KMS-11 (cell line): ENCODE measurements around the gene STAT5B.

Source experiments
- H2AFZ ChIP-seq: fragments of 200-600 bp; sonication (generic); 2 replicates; pipeline ENCODE4 v1.6.1; 2016; ENCODE audit warnings: antibody characterized with exemption, mixed run types, low read depth
- H3K27ac ChIP-seq: fragments of 200-600 bp; sonication (generic); 2 replicates; pipeline ENCODE4 v1.6.1; 2016; ENCODE audit warnings: mild to moderate bottlenecking, mixed run types
- H3K27me3 ChIP-seq: fragments of 200-600 bp; sonication (generic); 2 replicates; pipeline ENCODE4 v1.6.1; 2017; ENCODE audit warnings: mild to moderate bottlenecking, low read depth, mixed run types, moderate library complexity; ENCODE audit not compliant: insufficient read depth
- H3K36me3 ChIP-seq: fragments of 200-600 bp; sonication (generic); 2 replicates; pipeline ENCODE4 v1.6.1; 2017; ENCODE audit warnings: mild to moderate bottlenecking, mixed run types; ENCODE audit not compliant: insufficient read depth
- H3K4me1 ChIP-seq: fragments of 200-600 bp; sonication (generic); 2 replicates; pipeline ENCODE4 v1.6.1; 2016; ENCODE audit warnings: mild to moderate bottlenecking, low read depth, mixed run types; ENCODE audit not compliant: poor library complexity, severe bottlenecking
- H3K4me2 ChIP-seq: fragments of 200-600 bp; sonication (generic); 2 replicates; pipeline ENCODE4 v1.7.0; 2016; ENCODE audit warnings: mild to moderate bottlenecking, mixed run types
- H3K4me3 ChIP-seq: fragments of 200-600 bp; sonication (generic); IDR thresholded peaks from 2 replicates; pipeline ENCODE4 v1.6.1; 2017; ENCODE audit warnings: low read depth, low read length, mixed read lengths; ENCODE audit not compliant: insufficient read depth
- H3K79me2 ChIP-seq: fragments of 200-600 bp; sonication (generic); 2 replicates; pipeline ENCODE4 v1.6.1; 2016; ENCODE audit warnings: low read depth, mixed run types; ENCODE audit not compliant: insufficient read depth
- H3K9ac ChIP-seq: fragments of 200-600 bp; sonication (generic); 2 replicates; pipeline ENCODE4 v1.6.1; 2016; ENCODE audit warnings: mild to moderate bottlenecking, mixed run types
- H4K20me1 ChIP-seq: fragments of 200-600 bp; sonication (generic); 2 replicates; pipeline ENCODE4 v1.6.1; 2016; ENCODE audit warnings: mild to moderate bottlenecking, mixed run types; ENCODE audit not compliant: insufficient read depth
- CTCF ChIP-seq: fragments of 200-600 bp; sonication (generic); conservative IDR thresholded peaks from 2 replicates; pipeline ENCODE4 v1.6.1; 2017; ENCODE audit warnings: low read depth, mild to moderate bottlenecking, antibody characterized with exemption, low read length, moderate library complexity, mixed read lengths

Gene STAT5B

GRCh38 chr17:42270596-42270995, 5.6 kb downstream of the STAT5B start:
- H4K20me1 ChIP-seq = no peaks in the 10 kb centered on the region
- H3K4me2 ChIP-seq = no peak overlapping the region
- peaks cover 12% of the 10 kb centered on the region for H3K4me1 ChIP-seq
- no peak overlapping the region for H2AFZ ChIP-seq
- H3K27me3 ChIP-seq = no peaks in the 10 kb centered on the region
- no peak overlapping the region for H3K27ac ChIP-seq
- H3K79me2 ChIP-seq = peaks cover 56% of the 10 kb centered on the region
- no peak for TF ChIP-seq CTCF
- no peak overlapping the region for H3K9ac ChIP-seq
- H3K36me3 ChIP-seq = no peaks in the 10 kb centered on the region
- no peak overlapping the region for H3K4me3 ChIP-seq

- no peak for TF ChIP-seq CTCF
- Histone ChIP-seq H3K27me3 (no peaks in the 10 kb centered on the region), H3K4me3 (no peak overlapping the region), H3K36me3 (no peaks in the 10 kb centered on the region), H4K20me1 (no peaks in the 10 kb centered on the region), H3K4me1 (peaks cover 9% of the 10 kb centered on the region), H3K4me2 (no peak overlapping the region), H3K9ac (no peak overlapping the region), H3K27ac (no peak overlapping the region), H3K79me2 (peaks cover 51% of the 10 kb centered on the region), H2AFZ (no peak overlapping the region)
These were observed 6.0 kb downstream of the STAT5B start for GRCh38 chr17:42270170-42270535.

- Histone ChIP-seq H3K4me2 (no peak overlapping the region), H3K27me3 (no peaks in the 10 kb centered on the region), H2AFZ (no peak overlapping the region), H3K4me3 (no peak overlapping the region), H4K20me1 (no peaks in the 10 kb centered on the region), H3K27ac (no peak overlapping the region), H3K36me3 (no peaks in the 10 kb centered on the region), H3K9ac (no peak overlapping the region), H3K79me2 (peaks cover 32% of the 10 kb centered on the region), H3K4me1 (no peaks in the 10 kb centered on the region)
- no peak for TF ChIP-seq CTCF
These were observed 8.0 kb downstream of the STAT5B start for GRCh38 chr17:42268236-42268635.

- H3K4me2 ChIP-seq = no peak overlapping the region
- peaks cover 21% of the 10 kb centered on the region for H3K79me2 ChIP-seq
- H2AFZ ChIP-seq = no peak overlapping the region
- no peak overlapping the region for H3K4me3 ChIP-seq
- no peaks in the 10 kb centered on the region for H3K4me1 ChIP-seq
- H3K36me3 ChIP-seq = no peaks in the 10 kb centered on the region
- no peak overlapping the region for H3K27ac ChIP-seq
- no peaks in the 10 kb centered on the region for H4K20me1 ChIP-seq
- no peak for TF ChIP-seq CTCF
- no peaks in the 10 kb centered on the region for H3K27me3 ChIP-seq
- no peak overlapping the region for H3K9ac ChIP-seq
These were observed 9.0 kb downstream of the STAT5B start for GRCh38 chr17:42266918-42267766.
